GM23338 (cell line): ENCODE measurements around the gene FNDC3B. TPM values are rescaled to one million over a fixed set of nuclear protein-coding genes. Genes with fewer than 3 reads are reported as not detected.

ENCODE experiments used
- ATAC-seq: fragments of 200-7000 bp; cut with Tn5 transposase; 3 replicates; pipeline ENCODE4 v1.9.1; 2020
- DNase-seq: peaks from one replicate; pipeline ENCODE4 v3.0.0-alpha.2; 2015; ENCODE audit warnings: low spot score
- H2AFZ ChIP-seq: fragments of 200-600 bp; sonication (generic); 2 replicates; pipeline ENCODE4 v1.8.0; 2016; ENCODE audit warnings: antibody characterized with exemption, mild to moderate bottlenecking, moderate library complexity
- H3F3A ChIP-seq: fragments of 200-600 bp; sonication (generic); replicated peaks from 2 replicates; pipeline ENCODE4 v1.8.0; 2017; ENCODE audit warnings: antibody characterized with exemption, mixed run types, low read depth
- H3K27ac ChIP-seq: fragments of 200-600 bp; sonication (generic); 2 replicates; pipeline ENCODE4 v1.6.1; 2016; ENCODE audit warnings: low read depth
- H3K27me3 ChIP-seq: fragments of 200-600 bp; sonication (generic); 2 replicates; pipeline ENCODE4 v1.8.0; 2016; ENCODE audit warnings: mild to moderate bottlenecking, mixed run types, moderate library complexity; ENCODE audit not compliant: insufficient read depth
- H3K36me3 ChIP-seq: fragments of 200-600 bp; sonication (generic); 2 replicates; pipeline ENCODE4 v1.8.0; 2016; ENCODE audit warnings: mild to moderate bottlenecking; ENCODE audit not compliant: insufficient read depth
- H3K4me1 ChIP-seq: fragments of 200-600 bp; sonication (generic); 2 replicates; pipeline ENCODE4 v1.8.0; 2016; ENCODE audit warnings: mild to moderate bottlenecking, moderate library complexity; ENCODE audit not compliant: insufficient read depth
- H3K4me2 ChIP-seq: fragments of 200-600 bp; sonication (generic); 2 replicates; pipeline ENCODE4 v1.7.1; 2017; ENCODE audit warnings: mixed run types
- H3K4me3 ChIP-seq: fragments of 200-600 bp; sonication (generic); 2 replicates; pipeline ENCODE4 v1.6.1; 2016; ENCODE audit warnings: mixed run types
- H3K79me2 ChIP-seq: fragments of 200-600 bp; sonication (generic); replicated peaks from 2 replicates; pipeline ENCODE4 v1.8.0; 2017; ENCODE audit warnings: mild to moderate bottlenecking; ENCODE audit not compliant: insufficient read depth
- H3K9me2 ChIP-seq: fragments of 200-600 bp; sonication (generic); 2 replicates; pipeline ENCODE4 v1.8.0; 2017; ENCODE audit not compliant: insufficient read depth
- H4K20me1 ChIP-seq: fragments of 200-600 bp; sonication (generic); replicated peaks from 2 replicates; pipeline ENCODE4 v1.8.0; 2017; ENCODE audit warnings: mild to moderate bottlenecking; ENCODE audit not compliant: insufficient read depth
- H3K27ac Mint-ChIP-seq: 2 replicates; pipeline ENCODE4 v1.8.0; 2020; ENCODE audit warnings: inconsistent platforms, mild to moderate bottlenecking, moderate library complexity, mixed read lengths
- H3K27me3 Mint-ChIP-seq: 3 replicates; pipeline ENCODE4 v1.8.0; 2022; ENCODE audit warnings: low read depth, mild to moderate bottlenecking, moderate library complexity, mixed read lengths, inconsistent platforms; ENCODE audit not compliant: insufficient read depth, poor library complexity
- H3K36me3 Mint-ChIP-seq: 3 replicates; pipeline ENCODE4 v1.8.0; 2021; ENCODE audit warnings: low read depth, mild to moderate bottlenecking, inconsistent platforms, moderate library complexity, mixed read lengths
- H3K4me1 Mint-ChIP-seq: 3 replicates; pipeline ENCODE4 v1.8.0; 2020; ENCODE audit warnings: mild to moderate bottlenecking, inconsistent platforms, mixed read lengths
- H3K4me3 Mint-ChIP-seq: 3 replicates; pipeline ENCODE4 v1.8.0; 2021; ENCODE audit warnings: moderate library complexity, mild to moderate bottlenecking, inconsistent platforms, mixed read lengths
- H3K9me3 Mint-ChIP-seq: 3 replicates; pipeline ENCODE4 v1.8.0; 2020; ENCODE audit warnings: moderate library complexity, mild to moderate bottlenecking, inconsistent platforms, mixed read lengths
- CREB1 ChIP-seq: fragments of 250-450 bp; sonication (Bioruptor Pico); IDR thresholded peaks from 2 replicates; pipeline ENCODE4 v1.5.0; 2020; ENCODE audit warnings: low read depth, mild to moderate bottlenecking, moderate library complexity
- EZH2 ChIP-seq: fragments of 200-600 bp; sonication (generic); IDR thresholded peaks from one replicate; pipeline ENCODE4 v1.8.0; 2017; ENCODE audit warnings: antibody characterized with exemption, mild to moderate bottlenecking, low read depth; ENCODE audit not compliant: unreplicated experiment
- EZH2phosphoT487 ChIP-seq: fragments of 200-600 bp; sonication (generic); IDR thresholded peaks from one replicate; pipeline ENCODE4 v1.8.1; 2018; ENCODE audit warnings: antibody characterized with exemption; ENCODE audit not compliant: unreplicated experiment
- JUNB ChIP-seq: IDR thresholded peaks from one replicate; pipeline ENCODE4 v1.6.1; 2016; ENCODE audit warnings: antibody characterized with exemption; ENCODE audit not compliant: unreplicated experiment
- NANOG ChIP-seq: IDR thresholded peaks from 2 replicates; pipeline ENCODE4 v1.6.1; 2016; ENCODE audit warnings: antibody characterized with exemption, borderline replicate concordance
- POLR2AphosphoS5 ChIP-seq: IDR thresholded peaks from 2 replicates; pipeline ENCODE4 v1.6.1; 2016; ENCODE audit warnings: antibody characterized with exemption, low read depth
- STAT1 ChIP-seq: IDR thresholded peaks from one replicate; pipeline ENCODE4 v1.6.1; 2016; ENCODE audit warnings: antibody characterized with exemption; ENCODE audit not compliant: unreplicated experiment
- ZNF114 ChIP-seq: fragments of 250-450 bp; sonication (Bioruptor Pico); IDR thresholded peaks from 2 replicates; pipeline ENCODE4 v1.5.0; 2020; ENCODE audit warnings: mild to moderate bottlenecking, moderate library complexity
- ZNF331 ChIP-seq: fragments of 250-450 bp; sonication (Bioruptor Pico); IDR thresholded peaks from 2 replicates; pipeline ENCODE4 v1.5.0; 2020; ENCODE audit warnings: low read depth, mild to moderate bottlenecking, moderate library complexity
- polyA plus RNA-seq: library from polyadenylated mRNA; unstranded; fragments of >200 nt; fragmentation: Nextera tagmentation; extraction: Ambion mirVana; gene quantifications from 2 replicates; pipeline ENCODE4 v1.2.1, GENCODE V29; 2016
- total RNA-seq: library from RNA; depleted of rRNA; stranded (reverse); fragments of >200 nt; shearing (Covaris generic); gene quantifications from 2 replicates; pipeline ENCODE4 v1.2.3, GENCODE V29; 2014
- TF ChIP-seq, protein P1 (sequence below), 2 experiments: fragments of 200-600 bp in 1 of 2; sonication (generic) in 1 of 2; conservative IDR thresholded peaks; 2 replicates each; pipeline versions ENCODE4 v1.5.1 to v1.6.1; 2016 to 2017; ENCODE audit warnings: antibody characterized with exemption in 2 of 2, low read depth in 2 of 2, mild to moderate bottlenecking in 2 of 2, moderate library complexity in 1 of 2
- TF ChIP-seq, protein P2 (sequence below): IDR thresholded peaks from 2 replicates; pipeline ENCODE4 v1.6.1; 2016; ENCODE audit warnings: antibody characterized with exemption
- TF ChIP-seq, protein P3 (sequence below): fragments of 250-450 bp; sonication (Bioruptor Pico); IDR thresholded peaks from 2 replicates; pipeline ENCODE4 v1.5.0; 2020; ENCODE audit warnings: mild to moderate bottlenecking, moderate library complexity
- TF ChIP-seq, protein P4 (sequence below): IDR thresholded peaks from one replicate; pipeline ENCODE4 v1.6.1; 2018; ENCODE audit warnings: antibody characterized with exemption; ENCODE audit not compliant: unreplicated experiment

The FNDC3B gene
- total and polyA plus RNA-seq, 2 experiments from 2014 or later, result 19.1 to 55.4 TPM

DNA sequence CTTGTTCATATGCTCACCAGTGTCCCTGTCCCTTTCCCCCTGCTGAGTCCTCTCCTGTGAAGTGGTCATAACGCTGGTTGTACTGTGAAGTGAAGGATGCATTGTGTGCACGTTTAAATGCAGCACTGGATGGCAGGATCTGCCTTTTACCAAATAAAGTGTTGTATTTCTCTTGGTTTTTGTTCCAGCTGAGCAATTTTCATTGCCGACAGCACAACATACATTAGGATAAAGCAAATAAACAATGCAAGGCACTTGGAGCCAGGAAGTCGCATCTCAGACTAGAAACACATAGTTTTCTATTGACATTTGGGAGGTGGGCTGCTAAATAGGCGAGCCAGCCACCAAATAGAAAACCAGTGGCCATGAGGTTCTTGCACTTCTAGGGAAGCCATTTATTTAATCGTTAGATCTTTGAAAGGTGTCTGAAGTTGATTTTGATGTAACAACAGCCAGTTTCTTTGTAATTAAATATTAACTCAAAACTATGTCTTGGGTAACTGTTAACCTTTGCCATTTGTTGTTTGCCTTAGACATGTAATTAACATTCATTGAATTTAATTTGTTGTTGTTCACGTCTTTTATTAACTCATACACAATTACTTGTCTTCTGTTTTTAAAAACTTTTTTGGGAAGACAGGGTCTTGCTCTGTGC lies 185.3 kb downstream of the FNDC3B start:
- H3K9me2 ChIP-seq, result no peaks in the 10 kb centered on the region
- ATAC-seq (no peak), DNase-seq (no peak)
- 0 out of 2 replicates have a peak, but pooled peaks cover 4% of the 10 kb centered on the region for H4K20me1 ChIP-seq
- H3K4me2 ChIP-seq, result no peak overlapping the region
- peaks cover 6% of the 10 kb centered on the region; the same call in 1 of the 3 replicates for H3K36me3 Mint-ChIP-seq
- H3K9me3 Mint-ChIP-seq, result no peaks in the 10 kb centered on the region
- peaks cover 3% of the 10 kb centered on the region for H3K27me3 Mint-ChIP-seq
- no peak overlapping the region; the same call in 1 of the 2 replicates for H3K27ac Mint-ChIP-seq
- H2AFZ ChIP-seq, result no peak overlapping the region
- no peaks in the 10 kb centered on the region for H3F3A ChIP-seq
- no peaks in the 10 kb centered on the region for H3K27me3 ChIP-seq
- peaks cover 75% of the 10 kb centered on the region for H3K79me2 ChIP-seq
- no peak for TF ChIP-seq JUNB
- TF ChIP-seq, protein P1, sequence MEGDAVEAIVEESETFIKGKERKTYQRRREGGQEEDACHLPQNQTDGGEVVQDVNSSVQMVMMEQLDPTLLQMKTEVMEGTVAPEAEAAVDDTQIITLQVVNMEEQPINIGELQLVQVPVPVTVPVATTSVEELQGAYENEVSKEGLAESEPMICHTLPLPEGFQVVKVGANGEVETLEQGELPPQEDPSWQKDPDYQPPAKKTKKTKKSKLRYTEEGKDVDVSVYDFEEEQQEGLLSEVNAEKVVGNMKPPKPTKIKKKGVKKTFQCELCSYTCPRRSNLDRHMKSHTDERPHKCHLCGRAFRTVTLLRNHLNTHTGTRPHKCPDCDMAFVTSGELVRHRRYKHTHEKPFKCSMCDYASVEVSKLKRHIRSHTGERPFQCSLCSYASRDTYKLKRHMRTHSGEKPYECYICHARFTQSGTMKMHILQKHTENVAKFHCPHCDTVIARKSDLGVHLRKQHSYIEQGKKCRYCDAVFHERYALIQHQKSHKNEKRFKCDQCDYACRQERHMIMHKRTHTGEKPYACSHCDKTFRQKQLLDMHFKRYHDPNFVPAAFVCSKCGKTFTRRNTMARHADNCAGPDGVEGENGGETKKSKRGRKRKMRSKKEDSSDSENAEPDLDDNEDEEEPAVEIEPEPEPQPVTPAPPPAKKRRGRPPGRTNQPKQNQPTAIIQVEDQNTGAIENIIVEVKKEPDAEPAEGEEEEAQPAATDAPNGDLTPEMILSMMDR (conservative IDR thresholded peaks at IDR 0.05; ENCODE audit: low read depth in 2 of 2), result no peak
- TF ChIP-seq, protein P2, sequence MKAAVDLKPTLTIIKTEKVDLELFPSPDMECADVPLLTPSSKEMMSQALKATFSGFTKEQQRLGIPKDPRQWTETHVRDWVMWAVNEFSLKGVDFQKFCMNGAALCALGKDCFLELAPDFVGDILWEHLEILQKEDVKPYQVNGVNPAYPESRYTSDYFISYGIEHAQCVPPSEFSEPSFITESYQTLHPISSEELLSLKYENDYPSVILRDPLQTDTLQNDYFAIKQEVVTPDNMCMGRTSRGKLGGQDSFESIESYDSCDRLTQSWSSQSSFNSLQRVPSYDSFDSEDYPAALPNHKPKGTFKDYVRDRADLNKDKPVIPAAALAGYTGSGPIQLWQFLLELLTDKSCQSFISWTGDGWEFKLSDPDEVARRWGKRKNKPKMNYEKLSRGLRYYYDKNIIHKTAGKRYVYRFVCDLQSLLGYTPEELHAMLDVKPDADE, result no peak
- TF ChIP-seq POLR2AphosphoS5, result no peak
- no peak for TF ChIP-seq NANOG
- no peak for TF ChIP-seq CREB1 (CRISPR knock-in tag)
- no peak for TF ChIP-seq ZNF331 (CRISPR knock-in tag)
- TF ChIP-seq, protein P3, sequence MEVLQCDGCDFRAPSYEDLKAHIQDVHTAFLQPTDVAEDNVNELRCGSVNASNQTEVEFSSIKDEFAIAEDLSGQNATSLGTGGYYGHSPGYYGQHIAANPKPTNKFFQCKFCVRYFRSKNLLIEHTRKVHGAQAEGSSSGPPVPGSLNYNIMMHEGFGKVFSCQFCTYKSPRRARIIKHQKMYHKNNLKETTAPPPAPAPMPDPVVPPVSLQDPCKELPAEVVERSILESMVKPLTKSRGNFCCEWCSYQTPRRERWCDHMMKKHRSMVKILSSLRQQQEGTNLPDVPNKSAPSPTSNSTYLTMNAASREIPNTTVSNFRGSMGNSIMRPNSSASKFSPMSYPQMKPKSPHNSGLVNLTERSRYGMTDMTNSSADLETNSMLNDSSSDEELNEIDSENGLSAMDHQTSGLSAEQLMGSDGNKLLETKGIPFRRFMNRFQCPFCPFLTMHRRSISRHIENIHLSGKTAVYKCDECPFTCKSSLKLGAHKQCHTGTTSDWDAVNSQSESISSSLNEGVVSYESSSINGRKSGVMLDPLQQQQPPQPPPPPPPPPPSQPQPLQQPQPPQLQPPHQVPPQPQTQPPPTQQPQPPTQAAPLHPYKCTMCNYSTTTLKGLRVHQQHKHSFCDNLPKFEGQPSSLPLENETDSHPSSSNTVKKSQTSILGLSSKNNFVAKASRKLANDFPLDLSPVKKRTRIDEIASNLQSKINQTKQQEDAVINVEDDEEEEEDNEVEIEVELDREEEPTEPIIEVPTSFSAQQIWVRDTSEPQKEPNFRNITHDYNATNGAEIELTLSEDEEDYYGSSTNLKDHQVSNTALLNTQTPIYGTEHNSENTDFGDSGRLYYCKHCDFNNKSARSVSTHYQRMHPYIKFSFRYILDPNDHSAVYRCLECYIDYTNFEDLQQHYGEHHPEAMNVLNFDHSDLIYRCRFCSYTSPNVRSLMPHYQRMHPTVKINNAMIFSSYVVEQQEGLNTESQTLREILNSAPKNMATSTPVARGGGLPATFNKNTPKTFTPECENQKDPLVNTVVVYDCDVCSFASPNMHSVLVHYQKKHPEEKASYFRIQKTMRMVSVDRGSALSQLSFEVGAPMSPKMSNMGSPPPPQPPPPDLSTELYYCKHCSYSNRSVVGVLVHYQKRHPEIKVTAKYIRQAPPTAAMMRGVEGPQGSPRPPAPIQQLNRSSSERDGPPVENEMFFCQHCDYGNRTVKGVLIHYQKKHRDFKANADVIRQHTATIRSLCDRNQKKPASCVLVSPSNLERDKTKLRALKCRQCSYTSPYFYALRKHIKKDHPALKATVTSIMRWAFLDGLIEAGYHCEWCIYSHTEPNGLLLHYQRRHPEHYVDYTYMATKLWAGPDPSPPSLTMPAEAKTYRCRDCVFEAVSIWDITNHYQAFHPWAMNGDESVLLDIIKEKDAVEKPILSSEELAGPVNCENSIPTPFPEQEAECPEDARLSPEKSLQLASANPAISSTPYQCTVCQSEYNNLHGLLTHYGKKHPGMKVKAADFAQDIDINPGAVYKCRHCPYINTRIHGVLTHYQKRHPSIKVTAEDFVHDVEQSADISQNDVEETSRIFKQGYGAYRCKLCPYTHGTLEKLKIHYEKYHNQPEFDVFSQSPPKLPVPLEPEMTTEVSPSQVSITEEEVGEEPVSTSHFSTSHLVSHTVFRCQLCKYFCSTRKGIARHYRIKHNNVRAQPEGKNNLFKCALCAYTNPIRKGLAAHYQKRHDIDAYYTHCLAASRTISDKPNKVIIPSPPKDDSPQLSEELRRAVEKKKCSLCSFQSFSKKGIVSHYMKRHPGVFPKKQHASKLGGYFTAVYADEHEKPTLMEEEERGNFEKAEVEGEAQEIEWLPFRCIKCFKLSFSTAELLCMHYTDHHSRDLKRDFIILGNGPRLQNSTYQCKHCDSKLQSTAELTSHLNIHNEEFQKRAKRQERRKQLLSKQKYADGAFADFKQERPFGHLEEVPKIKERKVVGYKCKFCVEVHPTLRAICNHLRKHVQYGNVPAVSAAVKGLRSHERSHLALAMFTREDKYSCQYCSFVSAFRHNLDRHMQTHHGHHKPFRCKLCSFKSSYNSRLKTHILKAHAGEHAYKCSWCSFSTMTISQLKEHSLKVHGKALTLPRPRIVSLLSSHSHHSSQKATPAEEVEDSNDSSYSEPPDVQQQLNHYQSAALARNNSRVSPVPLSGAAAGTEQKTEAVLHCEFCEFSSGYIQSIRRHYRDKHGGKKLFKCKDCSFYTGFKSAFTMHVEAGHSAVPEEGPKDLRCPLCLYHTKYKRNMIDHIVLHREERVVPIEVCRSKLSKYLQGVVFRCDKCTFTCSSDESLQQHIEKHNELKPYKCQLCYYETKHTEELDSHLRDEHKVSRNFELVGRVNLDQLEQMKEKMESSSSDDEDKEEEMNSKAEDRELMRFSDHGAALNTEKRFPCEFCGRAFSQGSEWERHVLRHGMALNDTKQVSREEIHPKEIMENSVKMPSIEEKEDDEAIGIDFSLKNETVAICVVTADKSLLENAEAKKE, result no peak
- TF ChIP-seq EZH2, result no peak
- no peak for TF ChIP-seq STAT1
- no peak for TF ChIP-seq ZNF114 (CRISPR knock-in tag)
- TF ChIP-seq, protein P4, sequence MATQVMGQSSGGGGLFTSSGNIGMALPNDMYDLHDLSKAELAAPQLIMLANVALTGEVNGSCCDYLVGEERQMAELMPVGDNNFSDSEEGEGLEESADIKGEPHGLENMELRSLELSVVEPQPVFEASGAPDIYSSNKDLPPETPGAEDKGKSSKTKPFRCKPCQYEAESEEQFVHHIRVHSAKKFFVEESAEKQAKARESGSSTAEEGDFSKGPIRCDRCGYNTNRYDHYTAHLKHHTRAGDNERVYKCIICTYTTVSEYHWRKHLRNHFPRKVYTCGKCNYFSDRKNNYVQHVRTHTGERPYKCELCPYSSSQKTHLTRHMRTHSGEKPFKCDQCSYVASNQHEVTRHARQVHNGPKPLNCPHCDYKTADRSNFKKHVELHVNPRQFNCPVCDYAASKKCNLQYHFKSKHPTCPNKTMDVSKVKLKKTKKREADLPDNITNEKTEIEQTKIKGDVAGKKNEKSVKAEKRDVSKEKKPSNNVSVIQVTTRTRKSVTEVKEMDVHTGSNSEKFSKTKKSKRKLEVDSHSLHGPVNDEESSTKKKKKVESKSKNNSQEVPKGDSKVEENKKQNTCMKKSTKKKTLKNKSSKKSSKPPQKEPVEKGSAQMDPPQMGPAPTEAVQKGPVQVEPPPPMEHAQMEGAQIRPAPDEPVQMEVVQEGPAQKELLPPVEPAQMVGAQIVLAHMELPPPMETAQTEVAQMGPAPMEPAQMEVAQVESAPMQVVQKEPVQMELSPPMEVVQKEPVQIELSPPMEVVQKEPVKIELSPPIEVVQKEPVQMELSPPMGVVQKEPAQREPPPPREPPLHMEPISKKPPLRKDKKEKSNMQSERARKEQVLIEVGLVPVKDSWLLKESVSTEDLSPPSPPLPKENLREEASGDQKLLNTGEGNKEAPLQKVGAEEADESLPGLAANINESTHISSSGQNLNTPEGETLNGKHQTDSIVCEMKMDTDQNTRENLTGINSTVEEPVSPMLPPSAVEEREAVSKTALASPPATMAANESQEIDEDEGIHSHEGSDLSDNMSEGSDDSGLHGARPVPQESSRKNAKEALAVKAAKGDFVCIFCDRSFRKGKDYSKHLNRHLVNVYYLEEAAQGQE, result no peak
- no peak for TF ChIP-seq EZH2phosphoT487
- H3K4me3 ChIP-seq, result no peak overlapping the region
- H3K4me3 Mint-ChIP-seq, result no peak overlapping the region
- peaks cover 59% of the 10 kb centered on the region for H3K4me1 ChIP-seq
- no peaks in the 10 kb centered on the region for H3K36me3 ChIP-seq
- peaks cover 47% of the 10 kb centered on the region for H3K4me1 Mint-ChIP-seq
- no peak overlapping the region for H3K27ac ChIP-seq
